Ectodermal cell (in vitro differentiated cells): ENCODE data around the gene TPSD1.

ENCODE experiments used
- H3K27ac ChIP-seq: 2 replicates; pipeline ENCODE4 v1.7.0; 2013; ENCODE audit warnings: mild to moderate bottlenecking, low read depth, low read length; ENCODE audit not compliant: insufficient read depth, poor library complexity, severe bottlenecking
- H3K27me3 ChIP-seq: 2 replicates; pipeline ENCODE4 v1.7.0; 2013; ENCODE audit warnings: mild to moderate bottlenecking, low read length; ENCODE audit not compliant: insufficient read depth, control insufficient read depth, poor library complexity, severe bottlenecking
- H3K36me3 ChIP-seq: one replicate; pipeline ENCODE4 v1.7.0; 2013; ENCODE audit warnings: low read length; ENCODE audit not compliant: control insufficient read depth, insufficient read depth
- H3K4me1 ChIP-seq: one replicate; pipeline ENCODE4 v1.7.0; 2013; ENCODE audit warnings: low read length; ENCODE audit not compliant: control insufficient read depth, insufficient read depth
- H3K4me3 ChIP-seq: 2 replicates; pipeline ENCODE4 v1.7.0; 2013; ENCODE audit warnings: low read depth, low read length, control low read depth; ENCODE audit not compliant: insufficient read depth
- H3K9me3 ChIP-seq: 2 replicates; pipeline ENCODE4 v1.7.0; 2013; ENCODE audit warnings: mild to moderate bottlenecking, low read length, moderate library complexity; ENCODE audit not compliant: control insufficient read depth
- WGBS, 2 experiments: methylation state at CpG; one replicate each; pipeline ENCODE4 v1.1.7; 2013; ENCODE audit warnings: missing lambda C conversion rate in 2 of 2; 5-methylcytosine and 5-hydroxymethylcytosine counted together

TPSD1 gene

DNA sequence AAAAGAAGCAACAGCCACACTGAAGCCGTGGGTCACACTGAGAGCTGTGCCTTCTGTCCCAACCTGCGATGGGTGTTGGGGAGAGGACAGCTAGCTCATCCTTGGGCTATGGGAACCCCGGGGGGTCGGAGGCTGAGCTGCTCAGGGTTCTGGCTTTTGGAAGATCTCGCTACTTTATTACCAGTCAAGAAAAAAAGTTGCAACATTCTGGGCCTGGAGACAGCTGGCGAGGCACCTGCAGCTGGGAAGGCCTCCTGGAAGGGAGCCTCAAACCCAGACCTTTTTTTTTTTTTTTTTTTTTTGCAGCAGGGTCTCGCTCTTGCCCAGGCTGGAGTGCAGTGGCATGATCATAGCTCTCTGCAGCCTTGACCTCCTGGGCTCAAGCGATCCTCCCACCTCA lies 24.9 kb downstream of the TPSD1 start:
- 88 to 92% methylated on average over 8 of the region's 8 CpGs for WGBS, 2 experiments
- H3K27me3 ChIP-seq = peaks cover 5% of the 10 kb centered on the region
- no peak overlapping the region for H3K27ac ChIP-seq
- peaks cover 13% of the 10 kb centered on the region for H3K4me1 ChIP-seq
- no peaks in the 10 kb centered on the region for H3K9me3 ChIP-seq
- H3K4me3 ChIP-seq = no peak overlapping the region
- no peaks in the 10 kb centered on the region for H3K36me3 ChIP-seq

DNA sequence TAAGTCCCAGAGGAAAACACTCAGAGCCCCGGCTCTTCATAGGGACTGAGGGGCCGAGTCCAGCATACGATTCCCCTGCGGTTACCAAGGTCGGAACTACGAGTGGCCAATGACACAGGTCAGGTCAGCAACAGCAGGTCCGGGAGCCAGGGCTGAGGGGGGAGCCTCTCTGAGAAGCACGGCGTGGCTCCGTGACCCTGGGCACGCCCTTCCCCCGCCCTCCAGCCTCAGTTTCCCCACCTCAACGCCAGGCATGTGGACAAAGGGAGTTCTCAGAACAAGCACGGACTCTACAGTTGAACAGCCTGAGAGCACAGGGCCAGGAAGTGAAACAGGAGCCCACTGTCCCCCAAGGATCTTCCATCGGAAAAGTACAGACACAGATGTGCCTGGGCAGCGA lies 25.6 kb downstream of the TPSD1 start:
- no peaks in the 10 kb centered on the region for H3K9me3 ChIP-seq

DNA sequence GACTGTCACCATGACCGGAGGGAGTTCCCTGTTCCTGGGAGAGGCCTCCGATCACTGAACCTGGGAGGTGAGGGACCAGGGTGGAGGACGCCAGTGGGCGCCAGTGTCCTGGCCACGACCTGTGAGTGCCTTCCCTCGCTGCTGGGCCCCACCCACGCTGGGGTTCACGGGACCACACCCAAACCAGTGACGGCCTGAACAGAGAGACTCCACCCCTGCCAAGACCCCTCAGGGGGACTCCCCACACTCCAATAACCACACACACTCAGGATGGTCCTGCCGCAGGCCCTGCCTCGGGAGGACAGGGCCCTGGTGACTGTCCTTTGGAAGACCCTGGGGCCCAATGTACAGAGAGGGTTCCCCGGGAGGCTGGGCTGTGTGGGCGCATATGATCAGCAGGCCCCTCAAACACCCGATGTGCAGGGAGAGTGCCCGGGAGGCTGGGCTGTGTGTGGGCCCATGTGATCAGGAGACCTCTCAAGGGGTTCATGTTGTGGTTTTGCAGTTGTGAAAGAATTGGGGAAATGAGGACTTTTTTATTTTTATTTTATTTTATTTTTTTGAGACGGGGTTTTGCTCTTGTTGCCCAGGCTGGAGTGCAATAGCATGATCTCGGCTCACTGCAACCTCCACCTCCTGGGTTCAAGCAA lies 26.6 kb downstream of the TPSD1 start:
- WGBS, 2 experiments = 84 to 87% methylated on average over 17 of the region's 17 CpGs
- Histone ChIP-seq H3K4me3 (no peak overlapping the region), H3K36me3 (no peaks in the 10 kb centered on the region), H3K9me3 (no peaks in the 10 kb centered on the region), H3K4me1 (peaks cover 13% of the 10 kb centered on the region), H3K27me3 (peaks cover 5% of the 10 kb centered on the region), H3K27ac (no peak overlapping the region)

More for the DNA sequence above, 25.6 kb downstream of the TPSD1 start:
- Histone ChIP-seq H3K4me3 (no peak overlapping the region), H3K27ac (no peak overlapping the region), H3K27me3 (peaks cover 5% of the 10 kb centered on the region), H3K4me1 (peaks cover 13% of the 10 kb centered on the region), H3K36me3 (no peaks in the 10 kb centered on the region)
- 89 to 91% methylated on average over 16 of the region's 16 CpGs for WGBS, 2 experiments

DNA sequence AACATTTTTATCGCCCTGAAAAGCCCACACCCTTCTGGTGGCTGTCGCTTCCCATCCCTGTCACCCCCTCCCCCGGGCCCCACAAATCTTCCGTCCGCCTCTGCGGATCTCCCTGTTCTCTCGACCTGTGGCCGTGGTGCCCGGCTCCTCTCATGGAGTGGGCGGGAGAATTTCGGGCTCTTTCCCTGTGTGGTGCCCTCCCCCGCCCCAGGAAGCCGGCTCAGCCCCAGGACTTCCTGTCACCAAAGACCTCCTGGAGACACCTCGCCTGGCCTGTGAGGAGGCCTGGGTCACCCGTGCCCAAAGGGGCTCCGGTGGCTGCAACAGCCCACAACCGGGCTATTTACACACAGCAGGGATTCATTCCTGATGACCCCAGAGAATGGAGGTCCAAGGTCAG lies 27.4 kb downstream of the TPSD1 start:
- H3K27ac ChIP-seq = no peak overlapping the region
- peaks cover 13% of the 10 kb centered on the region for H3K27me3 ChIP-seq
- 60 to 68% methylated on average over 17 of the region's 17 CpGs for WGBS, 2 experiments
- no peak overlapping the region for H3K4me3 ChIP-seq
- peaks cover 5% of the 10 kb centered on the region for H3K4me1 ChIP-seq
- no peaks in the 10 kb centered on the region for H3K36me3 ChIP-seq
- no peaks in the 10 kb centered on the region for H3K9me3 ChIP-seq

DNA sequence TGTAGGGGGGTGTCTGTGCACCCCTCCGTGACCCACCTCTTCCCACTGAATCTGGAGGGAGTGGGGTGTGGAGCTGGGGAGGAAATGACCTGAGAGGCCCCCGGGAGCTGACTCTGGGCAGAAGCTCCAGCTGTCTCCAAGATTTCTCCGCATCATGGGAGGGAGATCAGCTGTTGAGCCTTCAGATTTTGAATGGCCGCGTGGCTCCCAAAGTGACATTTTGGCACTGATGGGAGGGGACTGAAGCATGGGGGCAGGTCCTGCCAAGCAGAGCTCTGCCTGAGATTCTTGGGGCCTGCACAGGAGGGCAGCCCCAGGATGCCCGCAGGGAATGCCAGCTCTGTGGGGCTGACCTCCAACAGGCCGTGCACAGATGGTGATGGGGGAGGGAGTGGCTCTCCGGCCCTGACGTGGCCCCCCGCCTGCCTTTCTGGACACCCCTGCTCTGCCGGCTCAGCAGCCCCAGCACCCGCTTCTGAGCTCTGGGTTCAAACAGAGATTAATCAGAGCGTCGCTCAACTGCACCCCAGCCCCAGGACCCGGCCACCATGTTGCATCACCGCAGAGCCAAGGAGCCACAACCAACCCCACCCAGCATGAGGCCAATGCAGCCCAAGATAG lies 28.2 kb downstream of the TPSD1 start:
- H3K9me3 ChIP-seq = no peaks in the 10 kb centered on the region
- H3K36me3 ChIP-seq = no peaks in the 10 kb centered on the region
- H3K27me3 ChIP-seq = peaks cover 21% of the 10 kb centered on the region
- no peak overlapping the region for H3K27ac ChIP-seq
- 86 to 90% methylated on average over 16 of the region's 16 CpGs for WGBS, 2 experiments
- peaks cover 6% of the 10 kb centered on the region for H3K4me1 ChIP-seq
- no peak overlapping the region for H3K4me3 ChIP-seq

DNA sequence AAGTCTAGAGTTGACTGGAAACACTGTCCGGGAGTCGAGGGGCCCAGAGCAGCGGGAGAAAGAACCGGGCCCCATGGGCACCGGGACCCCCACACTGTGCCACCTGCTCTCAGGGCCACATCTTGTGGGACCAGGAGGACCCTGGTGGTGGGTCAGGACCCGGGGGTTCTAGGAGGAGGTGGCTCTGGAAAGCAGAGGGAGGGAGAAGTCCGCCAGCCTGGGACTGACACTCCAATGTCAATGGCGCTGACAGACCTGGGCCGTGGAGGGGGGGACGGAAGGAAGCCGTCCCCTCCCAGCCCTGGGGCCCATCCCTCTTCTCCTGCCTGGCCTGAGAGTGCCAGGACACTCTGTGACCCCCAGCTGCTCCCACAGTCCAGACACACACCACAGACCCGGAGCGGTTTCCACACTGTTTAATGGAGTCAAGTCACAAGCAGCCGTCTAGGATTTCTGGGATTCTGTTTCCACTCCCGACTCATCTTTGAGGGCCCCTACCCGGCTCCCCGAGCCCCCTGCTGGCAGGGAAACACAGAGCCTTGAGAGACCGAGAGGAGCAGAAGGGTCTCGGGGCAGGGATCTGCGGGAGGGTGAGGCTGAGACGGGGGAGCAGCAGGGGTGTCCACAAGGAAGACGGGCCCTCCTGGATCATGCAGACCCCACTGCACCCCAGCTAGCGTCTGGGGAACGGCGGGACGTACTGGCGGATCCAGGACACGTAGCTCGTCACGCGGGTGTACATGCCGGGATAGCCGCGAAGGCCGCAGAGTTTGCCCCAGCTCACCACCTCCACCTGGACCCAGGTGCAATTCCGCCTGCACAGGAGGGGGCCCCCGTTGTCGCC lies 30.0 kb downstream of the TPSD1 start:
- H3K4me3 ChIP-seq = no peak overlapping the region
- peaks cover 39% of the 10 kb centered on the region for H3K27me3 ChIP-seq
- no peaks in the 10 kb centered on the region for H3K9me3 ChIP-seq
- 85 to 86% methylated on average over 38 of the region's 38 CpGs for WGBS, 2 experiments
- H3K36me3 ChIP-seq = no peaks in the 10 kb centered on the region
- peaks cover 17% of the 10 kb centered on the region for H3K4me1 ChIP-seq
- no peak overlapping the region for H3K27ac ChIP-seq

DNA sequence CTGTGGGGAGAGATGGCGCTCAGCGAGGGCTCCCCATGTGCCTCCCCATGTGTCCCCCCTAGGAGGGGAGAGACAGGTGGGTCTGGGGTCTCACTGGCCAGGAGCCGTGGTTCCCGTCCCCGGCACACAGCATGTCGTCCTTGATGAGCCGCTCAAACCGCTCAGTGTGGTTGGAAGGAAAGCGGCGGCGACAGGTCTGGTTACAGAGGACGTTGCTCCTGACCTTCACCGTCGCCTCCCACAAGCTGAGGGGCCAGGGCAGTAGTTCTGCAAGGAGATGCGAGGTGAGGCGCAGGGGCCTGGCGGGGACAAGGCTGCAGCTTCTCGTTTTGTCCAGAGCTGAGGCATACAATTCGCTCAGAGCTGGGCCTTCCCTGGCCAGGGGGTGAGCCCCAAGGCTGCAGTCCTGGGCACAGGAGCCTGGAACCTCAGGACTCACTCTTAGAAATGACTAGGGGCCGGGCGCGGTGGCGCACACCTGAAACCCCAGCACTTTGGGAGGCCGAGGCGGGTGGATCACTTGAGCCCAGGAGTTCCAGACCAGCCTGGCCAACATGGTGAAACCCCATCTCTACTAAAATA lies 30.7 kb downstream of the TPSD1 start:
- WGBS, 2 experiments = 90 to 91% methylated on average over 25 of the region's 25 CpGs
- H3K36me3 ChIP-seq = no peaks in the 10 kb centered on the region
- H3K9me3 ChIP-seq = no peaks in the 10 kb centered on the region
- peaks cover 17% of the 10 kb centered on the region for H3K4me1 ChIP-seq
- no peak overlapping the region for H3K4me3 ChIP-seq
- H3K27ac ChIP-seq = no peak overlapping the region
- peaks cover 46% of the 10 kb centered on the region for H3K27me3 ChIP-seq

DNA sequence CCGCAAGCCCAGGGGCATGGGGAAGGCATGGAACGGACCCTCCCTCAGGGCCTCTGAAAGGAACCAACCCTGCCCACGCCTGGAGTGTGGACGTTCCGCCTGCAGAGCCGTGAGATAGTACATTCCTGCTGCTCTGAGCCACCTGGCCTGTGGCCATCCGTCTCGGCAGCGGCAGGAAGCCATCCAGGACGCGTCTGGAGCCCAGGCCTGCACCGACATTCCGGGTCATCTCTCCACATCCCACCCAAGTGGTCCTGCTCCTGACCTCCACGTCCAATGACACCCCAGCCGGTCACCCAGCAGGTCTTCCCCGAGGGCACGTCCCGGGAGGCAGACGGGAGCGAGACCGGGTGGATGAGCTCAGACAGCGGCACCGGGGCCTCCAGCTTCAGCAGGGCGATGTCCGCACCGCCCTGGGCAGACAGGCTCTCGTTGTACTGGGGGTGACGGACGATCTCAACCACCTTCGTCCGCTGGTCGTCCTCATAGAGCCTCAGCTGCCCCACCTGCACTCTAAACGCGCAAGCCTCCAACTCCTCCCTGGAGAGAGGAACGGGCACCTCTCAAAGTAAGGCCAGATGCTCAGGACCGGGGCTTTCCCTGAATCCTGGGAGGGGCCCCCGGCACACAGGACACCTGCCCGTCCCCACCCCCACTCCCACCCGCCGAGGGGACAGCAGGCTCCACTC lies 32.3 kb downstream of the TPSD1 start:
- H3K4me1 ChIP-seq = peaks cover 17% of the 10 kb centered on the region
- no peak overlapping the region for H3K4me3 ChIP-seq
- H3K9me3 ChIP-seq = no peaks in the 10 kb centered on the region
- 82 to 83% methylated on average over 40 of the region's 40 CpGs for WGBS, 2 experiments
- peaks cover 51% of the 10 kb centered on the region for H3K27me3 ChIP-seq
- no peaks in the 10 kb centered on the region for H3K36me3 ChIP-seq
- H3K27ac ChIP-seq = no peak overlapping the region

DNA sequence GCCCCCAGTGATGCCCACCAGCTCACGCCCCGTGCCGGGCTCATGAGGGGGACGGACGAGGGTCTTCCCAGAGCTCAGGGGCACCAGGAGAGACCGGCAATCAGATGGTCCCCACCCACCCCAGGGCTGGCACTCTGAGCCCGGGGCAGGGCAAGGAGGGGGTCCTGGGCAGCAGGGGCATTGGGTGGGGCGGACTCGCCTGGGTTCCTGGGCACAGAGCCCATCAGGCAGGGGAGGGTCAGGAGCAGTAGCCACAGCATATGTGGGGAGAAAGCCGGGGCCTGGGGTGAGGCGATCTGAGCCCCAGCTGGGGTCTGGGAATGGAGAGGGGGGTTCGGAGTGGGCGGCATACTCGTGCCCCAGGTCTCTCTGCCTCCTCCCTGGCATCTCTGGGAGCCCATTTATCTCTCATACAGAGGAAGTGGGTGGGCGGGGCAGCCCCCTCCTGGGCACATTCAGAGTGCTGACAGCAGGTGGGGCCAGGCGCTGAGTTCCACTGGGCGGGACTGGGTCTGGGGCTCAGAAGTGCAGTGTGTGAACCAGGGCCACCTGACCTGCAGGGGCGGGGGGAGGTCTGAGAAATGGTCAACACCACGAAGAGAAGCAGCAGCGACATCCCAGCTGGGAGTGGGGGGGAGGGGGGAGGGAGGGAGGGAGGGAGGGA lies 33.1 kb downstream of the TPSD1 start:
- Histone ChIP-seq H3K4me1 (peaks cover 17% of the 10 kb centered on the region), H3K36me3 (no peaks in the 10 kb centered on the region), H3K9me3 (no peaks in the 10 kb centered on the region), H3K27me3 (peaks cover 51% of the 10 kb centered on the region), H3K4me3 (no peak overlapping the region), H3K27ac (no peak overlapping the region)
- WGBS, 2 experiments = 49 to 51% methylated on average over 17 to 18 of the region's 20 CpGs
